A549 treated with AZD9567 at 1 μM for 4 hours (cell line): ENCODE measurements around the gene SAMD15. TPM values are rescaled to one million over a fixed set of nuclear protein-coding genes. Genes with fewer than 3 reads are reported as not detected.

Experiments
- total RNA-seq: library from RNA; stranded (reverse); fragments of 200-300 nt; extraction: Qiagen RNA extraction; gene quantifications from 5 replicates; pipeline ENCODE4 v1.2.3, GENCODE V29; 2022; ENCODE audit not compliant: insufficient read depth

Gene SAMD15
- total RNA-seq: 1.4 to 5.9 TPM (median 1.5 TPM) in 5 replicates

DNA sequence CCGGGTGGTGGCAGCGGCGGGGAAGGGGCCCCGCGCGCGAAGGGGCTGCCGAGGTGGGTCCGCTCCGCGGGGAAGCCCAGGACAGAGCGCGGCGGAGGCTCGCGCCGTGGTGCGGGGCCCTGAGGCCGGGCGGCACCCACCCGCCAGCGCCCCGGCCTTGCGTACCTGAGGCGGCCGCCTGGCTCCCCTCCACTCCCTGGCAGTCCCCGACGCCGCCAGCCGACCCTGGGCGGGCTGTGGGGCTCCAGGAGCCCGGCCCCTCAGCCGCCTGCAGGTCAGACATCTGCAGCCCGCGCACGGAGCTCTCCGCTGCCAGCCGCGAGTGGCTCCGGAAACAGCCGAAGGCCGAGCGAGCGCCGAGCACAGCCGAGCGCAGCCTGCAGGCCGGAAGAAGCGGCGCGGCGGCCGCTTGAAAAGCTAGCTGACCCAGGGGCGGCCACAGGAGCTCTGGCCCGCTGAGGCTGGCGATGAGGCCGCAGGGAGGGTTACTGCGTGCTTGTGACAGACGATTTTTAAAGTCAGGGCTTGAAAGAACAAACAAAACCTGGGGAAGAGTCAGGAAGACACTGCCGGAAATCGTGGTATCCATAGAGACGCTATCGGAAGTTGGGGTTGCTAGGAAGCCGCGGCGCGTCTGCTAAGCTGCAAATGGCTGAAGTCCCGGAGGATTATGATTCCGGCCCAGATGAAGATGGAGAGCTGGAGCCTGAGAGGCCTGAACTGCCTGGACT lies at the start of gene SAMD15, which contains the start of gene TMED8:
Gene SAMD15 (plus strand): TSS at position 609 of the 731 bp plus-strand sequence. CDS start 40 bp downstream, at position 649.
Gene TMED8 (minus strand): TSS at position 324 of the 731 bp plus-strand sequence. CDS start 41 bp downstream, at position 283.

DNA sequence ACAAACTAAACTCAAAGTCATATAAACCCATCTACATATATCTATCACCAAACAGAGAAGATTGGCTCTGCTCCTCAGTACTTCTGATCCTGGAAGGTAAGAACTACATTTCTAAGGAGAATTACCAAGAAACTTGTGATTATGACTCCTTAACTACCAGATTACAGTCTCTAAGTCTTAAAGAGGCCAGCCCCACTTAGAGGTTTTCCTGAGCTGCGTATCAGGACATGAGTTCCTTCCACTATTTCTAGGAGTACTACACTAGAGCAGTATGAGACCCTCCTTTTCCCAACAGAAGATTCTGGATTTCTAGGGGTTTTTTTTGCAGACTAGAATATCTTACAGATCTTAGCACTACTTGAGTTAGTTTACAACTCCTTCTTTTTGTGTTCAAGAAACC lies 46.2 kb downstream of the SAMD15 start, which contains the start of gene NOXRED1:
Gene NOXRED1 (minus strand): TSS at position 101 of the 400 bp plus-strand sequence. CDS start 634 bp downstream, outside the sequence.

Other genes with a start within 250 kb of the SAMD15 start
- gene ZDHHC22, start 235.6 kb upstream of the SAMD15 start, total RNA-seq: 0.20 to 0.26 TPM (median 0.22 TPM) in 4 of 5 replicates, not detected in the other
- gene TMEM63C, start 195.6 kb upstream of the SAMD15 start, total RNA-seq: 2.7 to 4.0 TPM (median 3.7 TPM) in 5 replicates
- gene NGB, start 106.2 kb upstream of the SAMD15 start, total RNA-seq: not detected in 5 replicates
- 27.6 to 49.6 TPM (median 32.2 TPM) in 5 replicates for gene POMT2, start 56.5 kb upstream of the SAMD15 start, total RNA-seq
- gene GSTZ1, start 56.3 kb upstream of the SAMD15 start, total RNA-seq: 18.8 to 36.0 TPM (median 34.0 TPM) in 5 replicates
- gene TMED8, start 285 bp upstream of the SAMD15 start, total RNA-seq: 5.6 to 10.3 TPM (median 7.2 TPM) in 5 replicates
- 0.08 to 0.12 TPM in 2 of 5 replicates, not detected in the others for gene NOXRED1, start 46.1 kb downstream of the SAMD15 start, total RNA-seq
- gene VIPAS39, start 80.2 kb downstream of the SAMD15 start, total RNA-seq: 13.0 to 31.4 TPM (median 14.8 TPM) in 5 replicates
- 228 to 434 TPM (median 236 TPM) in 5 replicates for gene AHSA1, start 80.7 kb downstream of the SAMD15 start, total RNA-seq
- gene ISM2, start 121.4 kb downstream of the SAMD15 start, total RNA-seq: 0.26 to 0.52 TPM (median 0.34 TPM) in 4 of 5 replicates, not detected in the other
- 28.0 to 38.2 TPM (median 33.9 TPM) in 5 replicates for gene SPTLC2, start 239.3 kb downstream of the SAMD15 start, total RNA-seq